Lung (tissue), 12 donors: ENCODE measurements around the gene PRADC1. TPM values are rescaled to one million over a fixed set of nuclear protein-coding genes. Genes with fewer than 3 reads are reported as not detected.

Experiments
- ATAC-seq: fragments of 200-7000 bp; cut with Tn5 transposase; one replicate; pipeline ENCODE4 v1.9.1; 2020; ENCODE audit warnings: moderate number of reproducible peaks; ENCODE audit not compliant: insufficient read depth, low FRiP score
- DNase-seq, 3 donors: peaks; one replicate each; pipeline ENCODE4 v3.0.0-alpha.2; 2013 to 2017
- H3K27ac ChIP-seq, 2 donors: one replicate each; pipeline ENCODE4 v1.5.1; 2013; ENCODE audit warnings: mild to moderate bottlenecking in 2 of 2, moderate library complexity in 2 of 2, control low read depth in 1 of 2, inconsistent platforms in 1 of 2, low read depth in 1 of 2, low read length in 1 of 2
- H3K27me3 ChIP-seq, 3 donors: one replicate each; pipeline ENCODE4 v1.5.1; 2013; ENCODE audit warnings: low read length in 2 of 3; ENCODE audit not compliant: control insufficient read depth in 3 of 3, insufficient read depth in 3 of 3
- H3K36me3 ChIP-seq, 4 donors: one replicate each; pipeline ENCODE4 v1.5.1; 2013; ENCODE audit warnings: low read length in 4 of 4, mild to moderate bottlenecking in 1 of 4, moderate library complexity in 1 of 4; ENCODE audit not compliant: control insufficient read depth in 4 of 4, insufficient read depth in 4 of 4
- H3K4me1 ChIP-seq, 5 donors: one replicate each; pipeline ENCODE4 v1.5.1; 2013; ENCODE audit warnings: low read length in 5 of 5, mild to moderate bottlenecking in 2 of 5, moderate library complexity in 1 of 5; ENCODE audit not compliant: control insufficient read depth in 5 of 5, insufficient read depth in 5 of 5
- H3K4me3 ChIP-seq: one replicate; pipeline ENCODE4 v1.5.1; 2013; ENCODE audit warnings: mild to moderate bottlenecking, control low read depth, moderate library complexity
- H3K9ac ChIP-seq, 2 donors: one replicate each; pipeline ENCODE4 v1.5.1; 2013; ENCODE audit warnings: low read length in 2 of 2, control low read depth in 1 of 2; ENCODE audit not compliant: insufficient read depth in 1 of 2
- H3K9me3 ChIP-seq, 4 donors: one replicate each; pipeline ENCODE4 v1.5.1; 2013; ENCODE audit warnings: low read length in 3 of 4, mild to moderate bottlenecking in 1 of 4, moderate library complexity in 1 of 4; ENCODE audit not compliant: control insufficient read depth in 4 of 4, insufficient read depth in 3 of 4
- WGBS, 2 donors: extraction: QIAGEN DNeasy Blood & Tissue Kit; methylation state at CpG; one replicate each; pipeline ENCODE4 v1.1.7; 2013; 5-methylcytosine and 5-hydroxymethylcytosine counted together
- polyA plus RNA-seq, 2 donors: library from polyadenylated mRNA; stranded (reverse); fragments of 200-250 nt; gene quantifications; one replicate each; pipeline ENCODE4 v1.2.1, GENCODE V29; 2013
- total RNA-seq, 2 donors: library from RNA; depleted of rRNA in 1 of 2; stranded (reverse); fragments of >200 nt in 1 of 2; gene quantifications; one replicate each; pipeline ENCODE4 v1.2.1, GENCODE V29; 2014 to 2021
- TF ChIP-seq, protein P1 (sequence below): IDR thresholded peaks from 2 replicates; pipeline ENCODE4 v1.5.1; 2012; ENCODE audit warnings: mild to moderate bottlenecking; ENCODE audit errors: control extremely low read depth, extremely low read depth
- donor health status: control.
- donor health status: control.
- donor health status: Bipolar disorder and iron deficiency.
- donor health status: healthy.
- donor health status: DM: yes; HTN: yes; CAD: no.

Gene PRADC1
- total and polyA plus RNA-seq, 4 donors: 4.4 to 20.7 (median 18.7) TPM

DNA sequence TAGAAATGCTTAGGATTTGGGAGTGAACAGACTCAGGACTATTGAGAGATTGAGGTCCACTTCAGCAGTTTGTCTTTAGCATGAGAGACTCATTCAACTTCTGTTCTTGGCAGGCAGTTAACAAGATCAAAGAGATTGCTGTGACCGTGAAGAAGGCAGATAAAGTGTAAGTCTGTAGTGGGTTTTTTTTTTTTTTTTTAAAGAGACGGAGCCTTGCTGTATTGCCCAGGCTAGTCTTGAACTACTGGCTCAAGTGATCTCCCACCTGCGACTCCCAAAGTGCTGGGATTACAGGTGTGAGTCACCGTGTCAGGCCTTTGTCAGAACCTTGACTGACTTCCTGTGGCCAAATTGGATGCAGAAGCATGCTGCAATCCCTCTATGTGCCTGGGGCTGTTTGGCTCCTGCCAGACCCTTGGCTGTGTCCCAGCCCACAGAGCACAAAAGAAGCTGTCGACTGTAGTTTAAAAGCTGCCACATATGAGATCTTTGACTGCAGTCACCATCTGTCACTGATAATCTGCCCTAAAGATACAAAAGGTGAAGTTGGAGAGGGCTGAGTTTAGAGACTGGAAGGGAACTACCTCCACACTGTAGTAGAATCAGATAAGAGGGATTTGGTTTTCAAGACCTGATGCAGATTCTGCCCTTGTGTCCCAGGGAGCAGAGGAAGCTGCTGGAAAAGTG is 11.0 kb upstream of the PRADC1 start:
- peak in 2 of 3 donors; percentile 50 to 86 for DNase-seq
- 51 to 70% methylated on average over 5 of the region's 5 CpGs for WGBS, 2 donors
- H3K9ac ChIP-seq: no peak overlapping the region
- no peaks in the 10 kb centered on the region for H3K27me3 ChIP-seq
- no peaks in the 10 kb centered on the region for H3K9me3 ChIP-seq
- peaks cover 42 to 76% (median 54%) of the 10 kb centered on the region in 4 donors for H3K36me3 ChIP-seq
- no peak for ATAC-seq
- peaks cover 0 to 7% (median 0%) of the 10 kb centered on the region in 5 donors for H3K4me1 ChIP-seq
- no peak overlapping the region for H3K27ac ChIP-seq
- no peak overlapping the region for H3K4me3 ChIP-seq
- TF ChIP-seq, protein P1, sequence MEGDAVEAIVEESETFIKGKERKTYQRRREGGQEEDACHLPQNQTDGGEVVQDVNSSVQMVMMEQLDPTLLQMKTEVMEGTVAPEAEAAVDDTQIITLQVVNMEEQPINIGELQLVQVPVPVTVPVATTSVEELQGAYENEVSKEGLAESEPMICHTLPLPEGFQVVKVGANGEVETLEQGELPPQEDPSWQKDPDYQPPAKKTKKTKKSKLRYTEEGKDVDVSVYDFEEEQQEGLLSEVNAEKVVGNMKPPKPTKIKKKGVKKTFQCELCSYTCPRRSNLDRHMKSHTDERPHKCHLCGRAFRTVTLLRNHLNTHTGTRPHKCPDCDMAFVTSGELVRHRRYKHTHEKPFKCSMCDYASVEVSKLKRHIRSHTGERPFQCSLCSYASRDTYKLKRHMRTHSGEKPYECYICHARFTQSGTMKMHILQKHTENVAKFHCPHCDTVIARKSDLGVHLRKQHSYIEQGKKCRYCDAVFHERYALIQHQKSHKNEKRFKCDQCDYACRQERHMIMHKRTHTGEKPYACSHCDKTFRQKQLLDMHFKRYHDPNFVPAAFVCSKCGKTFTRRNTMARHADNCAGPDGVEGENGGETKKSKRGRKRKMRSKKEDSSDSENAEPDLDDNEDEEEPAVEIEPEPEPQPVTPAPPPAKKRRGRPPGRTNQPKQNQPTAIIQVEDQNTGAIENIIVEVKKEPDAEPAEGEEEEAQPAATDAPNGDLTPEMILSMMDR: no peak

DNA sequence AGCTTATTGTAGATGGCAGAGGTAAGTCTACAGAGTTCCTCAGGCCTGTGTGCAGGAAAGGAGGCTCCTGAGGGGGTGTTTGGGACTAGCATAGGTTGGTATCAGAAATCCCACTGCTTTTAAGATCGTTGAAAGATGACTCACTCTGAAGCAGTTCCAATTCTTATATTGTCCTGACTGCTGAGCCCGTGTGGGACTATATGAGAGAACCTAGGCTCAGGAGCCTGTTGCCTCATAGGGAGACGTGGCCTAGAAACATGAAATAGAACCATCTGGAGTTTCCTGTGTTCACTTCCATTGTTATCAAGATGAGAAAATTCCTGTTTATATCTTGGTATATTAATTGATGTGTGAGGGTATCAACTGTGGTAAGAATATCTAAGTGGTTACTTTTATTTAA is 6.7 kb upstream of the PRADC1 start:
- Histone ChIP-seq H3K27me3 (no peaks in the 10 kb centered on the region), H3K9me3 (no peaks in the 10 kb centered on the region), H3K36me3 (peaks cover 13 to 42% (median 24%) of the 10 kb centered on the region in 4 donors), H3K9ac (no peak overlapping the region), H3K27ac (peak overlapping the region in 1 of 2 donors; percentile 35), H3K4me3 (no peak overlapping the region), H3K4me1 (peaks cover 0 to 19% (median 11%) of the 10 kb centered on the region in 5 donors)
- ATAC-seq: no peak
- DNase-seq: no peak
- WGBS, 2 donors: 51 to 59% methylated on average over 3 of the region's 3 CpGs
- TF ChIP-seq, protein P1: no peak

DNA sequence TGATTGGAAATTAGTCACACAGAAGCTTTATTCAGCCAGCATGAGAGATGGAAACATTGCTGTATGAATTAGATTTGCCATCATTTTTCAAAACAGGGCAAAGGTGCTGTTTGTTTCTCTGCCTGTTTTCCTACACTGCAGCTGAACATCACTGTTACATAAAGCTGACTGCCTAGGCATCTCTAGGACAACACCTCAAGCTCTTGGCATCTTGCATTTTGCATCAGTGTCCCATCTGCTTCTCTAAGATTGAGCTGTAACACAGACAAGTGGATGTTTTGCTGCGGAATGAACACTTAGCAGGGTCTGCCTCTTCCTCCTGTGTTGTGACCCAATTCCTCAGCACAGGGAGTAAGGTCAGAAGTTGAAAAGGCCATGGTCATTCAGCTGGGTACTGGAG is 5.9 kb upstream of the PRADC1 start:
- ATAC-seq (no peak), DNase-seq (no peak)
- no peaks in the 10 kb centered on the region for H3K27me3 ChIP-seq
- no peak overlapping the region for H3K4me3 ChIP-seq
- peaks cover 9 to 35% (median 17%) of the 10 kb centered on the region in 4 donors for H3K36me3 ChIP-seq
- TF ChIP-seq, protein P1: no peak
- H3K9me3 ChIP-seq: no peaks in the 10 kb centered on the region
- H3K9ac ChIP-seq: no peak overlapping the region
- no peak overlapping the region for H3K27ac ChIP-seq
- WGBS, 2 donors: 90% methylated on average over 1 of the region's 1 CpG
- H3K4me1 ChIP-seq: peaks cover 0 to 19% (median 11%) of the 10 kb centered on the region in 5 donors
